Osteoblast (primary cell): Measurements from ENCODE around the gene IQGAP1. TPM values are rescaled to one million over a fixed set of nuclear protein-coding genes. Genes with fewer than 3 reads are reported as not detected.

Experiments used
- DNase-seq: peaks from one replicate; pipeline ENCODE4 v3.0.0; 2011; ENCODE audit warnings: low spot score, mixed read lengths; ENCODE audit not compliant: insufficient read length; ENCODE audit errors: missing footprints
- H2AFZ ChIP-seq: 2 replicates; pipeline ENCODE4 v1.6.0; 2011; ENCODE audit warnings: mild to moderate bottlenecking, low read length
- H3K27ac ChIP-seq: 2 replicates; pipeline ENCODE4 v1.5.1; 2011; ENCODE audit warnings: mild to moderate bottlenecking, low read depth, low read length, moderate library complexity
- H3K27me3 ChIP-seq: 2 replicates; pipeline ENCODE4 v1.6.0; 2012; ENCODE audit warnings: mild to moderate bottlenecking, control low read depth, inconsistent platforms, low read length, moderate library complexity; ENCODE audit not compliant: insufficient read depth
- H3K36me3 ChIP-seq: 2 replicates; pipeline ENCODE4 v1.5.1; 2011; ENCODE audit warnings: mild to moderate bottlenecking, low read length, control low read depth, moderate library complexity; ENCODE audit not compliant: insufficient read depth
- H3K4me1 ChIP-seq: 2 replicates; pipeline ENCODE4 v1.5.1; 2011; ENCODE audit warnings: mild to moderate bottlenecking, low read length, control low read depth, moderate library complexity; ENCODE audit not compliant: insufficient read depth
- H3K4me2 ChIP-seq: 2 replicates; pipeline ENCODE4 v1.6.0; 2011; ENCODE audit warnings: mild to moderate bottlenecking, low read length; ENCODE audit not compliant: insufficient read depth
- H3K4me3 ChIP-seq: fragments of 200-600 bp; sonication (generic); 3 replicates; pipeline ENCODE4 v1.5.1; 2012; ENCODE audit warnings: mild to moderate bottlenecking, low read length, inconsistent platforms; ENCODE audit not compliant: insufficient read depth
- H3K79me2 ChIP-seq: 2 replicates; pipeline ENCODE4 v1.6.0; 2012; ENCODE audit warnings: mild to moderate bottlenecking, low read length, control low read depth, inconsistent platforms; ENCODE audit not compliant: insufficient read depth
- H3K9me3 ChIP-seq: 2 replicates; pipeline ENCODE4 v1.5.1; 2011; ENCODE audit warnings: low read depth, low read length, control low read depth
- H4K20me1 ChIP-seq: 2 replicates; pipeline ENCODE4 v1.6.0; 2012; ENCODE audit warnings: mild to moderate bottlenecking, low read length, control low read depth; ENCODE audit not compliant: insufficient read depth
- CTCF ChIP-seq: IDR thresholded peaks from 2 replicates; pipeline ENCODE4 v1.5.1; 2011; ENCODE audit warnings: mild to moderate bottlenecking, low read depth, low read length, moderate library complexity; ENCODE audit errors: extremely low read depth
- total RNA-seq: library from RNA; depleted of rRNA; stranded (reverse); fragments of >200 nt; gene quantifications from 2 replicates; pipeline ENCODE4 v1.2.3, GENCODE V29; 2012

Gene IQGAP1
- total RNA-seq, 1 donor: 259 TPM

GRCh38 chr15:90364251-90364650 is 23.8 kb upstream of the IQGAP1 start:
- TF ChIP-seq CTCF: no peak
- no peaks in the 10 kb centered on the region for H3K27me3 ChIP-seq
- peaks cover 32% of the 10 kb centered on the region for H3K4me1 ChIP-seq
- H3K27ac ChIP-seq: peak overlapping the region; percentile 99
- peak; percentile 66 for DNase-seq
- H2AFZ ChIP-seq: no peak overlapping the region
- no peaks in the 10 kb centered on the region for H3K79me2 ChIP-seq
- no peaks in the 10 kb centered on the region for H3K36me3 ChIP-seq
- no peaks in the 10 kb centered on the region for H4K20me1 ChIP-seq
- H3K9me3 ChIP-seq: no peaks in the 10 kb centered on the region
- no peak overlapping the region for H3K4me2 ChIP-seq
- no peak overlapping the region for H3K4me3 ChIP-seq

- no peak overlapping the region for H3K4me3 ChIP-seq
- H2AFZ ChIP-seq: no peak overlapping the region
- DNase-seq: no peak
- no peak for TF ChIP-seq CTCF
- H3K79me2 ChIP-seq: no peaks in the 10 kb centered on the region
- H3K27ac ChIP-seq: no peak overlapping the region
- H3K9me3 ChIP-seq: no peaks in the 10 kb centered on the region
- peaks cover 32% of the 10 kb centered on the region for H3K4me1 ChIP-seq
- no peaks in the 10 kb centered on the region for H4K20me1 ChIP-seq
- H3K36me3 ChIP-seq: no peaks in the 10 kb centered on the region
- H3K27me3 ChIP-seq: no peaks in the 10 kb centered on the region
- H3K4me2 ChIP-seq: no peak overlapping the region
Observed at GRCh38 chr15:90365414-90366055, 22.5 kb upstream of the IQGAP1 start.

GRCh38 chr15:90367576-90367975 is 20.5 kb upstream of the IQGAP1 start:
- Histone ChIP-seq H3K4me3 (no peak overlapping the region), H3K27ac (peak overlapping the region; percentile 24), H3K9me3 (no peaks in the 10 kb centered on the region), H3K4me1 (peaks cover 22% of the 10 kb centered on the region), H2AFZ (peak overlapping the region; percentile 82), H4K20me1 (no peaks in the 10 kb centered on the region), H3K79me2 (no peaks in the 10 kb centered on the region), H3K27me3 (no peaks in the 10 kb centered on the region), H3K36me3 (no peaks in the 10 kb centered on the region), H3K4me2 (no peak overlapping the region)
- no peak for DNase-seq
- TF ChIP-seq CTCF: no peak

- Histone ChIP-seq H3K4me3 (no peak overlapping the region), H3K4me2 (no peak overlapping the region), H2AFZ (no peak overlapping the region), H3K79me2 (no peaks in the 10 kb centered on the region), H3K4me1 (no peaks in the 10 kb centered on the region), H3K27ac (no peak overlapping the region), H3K9me3 (peaks cover 7% of the 10 kb centered on the region), H3K27me3 (no peaks in the 10 kb centered on the region), H4K20me1 (no peaks in the 10 kb centered on the region), H3K36me3 (no peaks in the 10 kb centered on the region)
- no peak for TF ChIP-seq CTCF
- DNase-seq: no peak
Observed at GRCh38 chr15:90375071-90375470, 13.0 kb upstream of the IQGAP1 start.
